Chondrocyte (in vitro differentiated cells): ENCODE data around the gene CDC14C. TPM values are rescaled to one million over a fixed set of nuclear protein-coding genes. Genes with fewer than 3 reads are reported as not detected.

Source experiments
- DNase-seq: peaks from one replicate; pipeline ENCODE4 v3.0.0; 2021; ENCODE audit warnings: mixed read lengths, low spot score
- H3K27ac Mint-ChIP-seq: one replicate; pipeline ENCODE4 v1.8.0; 2021; ENCODE audit warnings: mild to moderate bottlenecking, moderate library complexity, mixed read lengths; ENCODE audit not compliant: unreplicated experiment
- H3K27me3 Mint-ChIP-seq: 2 replicates; pipeline ENCODE4 v1.8.0; 2021; ENCODE audit warnings: low read depth, mixed read lengths
- H3K36me3 Mint-ChIP-seq: 2 replicates; pipeline ENCODE4 v1.8.0; 2021; ENCODE audit warnings: low read depth, mixed read lengths
- H3K4me1 Mint-ChIP-seq: 2 replicates; pipeline ENCODE4 v1.8.0; 2021; ENCODE audit warnings: low read depth, mild to moderate bottlenecking, mixed read lengths
- H3K4me3 Mint-ChIP-seq: one replicate; pipeline ENCODE4 v1.8.0; 2021; ENCODE audit warnings: mild to moderate bottlenecking, moderate library complexity, mixed read lengths; ENCODE audit not compliant: unreplicated experiment
- H3K9me3 Mint-ChIP-seq: 2 replicates; pipeline ENCODE4 v1.8.0; 2021; ENCODE audit warnings: low read depth, mixed read lengths
- total RNA-seq: library from RNA; stranded (reverse); gene quantifications from 3 replicates; pipeline ENCODE4 v1.2.1, GENCODE V29; 2021
- TF ChIP-seq, protein P1 (sequence below): fragments of 200-600 bp; sonication (generic); IDR thresholded peaks from 2 replicates; pipeline ENCODE4 v1.5.0; 2021; ENCODE audit warnings: antibody characterized with exemption, mild to moderate bottlenecking, moderate library complexity

CDC14C gene
- total RNA-seq, 1 donor from 2014 or later = not detected

DNA sequence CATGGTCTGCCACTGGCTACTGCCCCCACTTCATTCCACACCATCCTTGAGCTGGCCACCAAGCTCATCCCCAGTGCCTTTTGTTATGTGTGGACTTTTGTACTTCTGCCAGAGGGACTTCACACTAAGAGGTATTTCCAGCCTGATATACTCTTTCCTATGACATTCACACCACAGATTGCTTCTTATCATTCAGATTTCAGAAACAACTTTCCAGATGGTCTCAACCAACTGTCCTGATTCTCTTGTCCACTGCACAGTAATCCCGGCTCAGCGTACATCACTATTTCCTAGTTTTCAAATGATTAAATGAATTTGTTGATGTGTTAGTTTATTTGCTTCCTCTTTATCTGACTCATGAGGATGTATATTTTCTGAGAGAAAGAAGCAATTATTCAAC lies 7.1 kb downstream of the CDC14C start:
- Mint-ChIP-seq H3K27ac (no peak overlapping the region), H3K4me3 (no peak overlapping the region), H3K27me3 (no peaks in the 10 kb centered on the region), H3K36me3 (no peaks in the 10 kb centered on the region), H3K9me3 (no peaks in the 10 kb centered on the region), H3K4me1 (no peaks in the 10 kb centered on the region)
- no peak for DNase-seq
- TF ChIP-seq, protein P1, sequence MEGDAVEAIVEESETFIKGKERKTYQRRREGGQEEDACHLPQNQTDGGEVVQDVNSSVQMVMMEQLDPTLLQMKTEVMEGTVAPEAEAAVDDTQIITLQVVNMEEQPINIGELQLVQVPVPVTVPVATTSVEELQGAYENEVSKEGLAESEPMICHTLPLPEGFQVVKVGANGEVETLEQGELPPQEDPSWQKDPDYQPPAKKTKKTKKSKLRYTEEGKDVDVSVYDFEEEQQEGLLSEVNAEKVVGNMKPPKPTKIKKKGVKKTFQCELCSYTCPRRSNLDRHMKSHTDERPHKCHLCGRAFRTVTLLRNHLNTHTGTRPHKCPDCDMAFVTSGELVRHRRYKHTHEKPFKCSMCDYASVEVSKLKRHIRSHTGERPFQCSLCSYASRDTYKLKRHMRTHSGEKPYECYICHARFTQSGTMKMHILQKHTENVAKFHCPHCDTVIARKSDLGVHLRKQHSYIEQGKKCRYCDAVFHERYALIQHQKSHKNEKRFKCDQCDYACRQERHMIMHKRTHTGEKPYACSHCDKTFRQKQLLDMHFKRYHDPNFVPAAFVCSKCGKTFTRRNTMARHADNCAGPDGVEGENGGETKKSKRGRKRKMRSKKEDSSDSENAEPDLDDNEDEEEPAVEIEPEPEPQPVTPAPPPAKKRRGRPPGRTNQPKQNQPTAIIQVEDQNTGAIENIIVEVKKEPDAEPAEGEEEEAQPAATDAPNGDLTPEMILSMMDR = no peak

DNA sequence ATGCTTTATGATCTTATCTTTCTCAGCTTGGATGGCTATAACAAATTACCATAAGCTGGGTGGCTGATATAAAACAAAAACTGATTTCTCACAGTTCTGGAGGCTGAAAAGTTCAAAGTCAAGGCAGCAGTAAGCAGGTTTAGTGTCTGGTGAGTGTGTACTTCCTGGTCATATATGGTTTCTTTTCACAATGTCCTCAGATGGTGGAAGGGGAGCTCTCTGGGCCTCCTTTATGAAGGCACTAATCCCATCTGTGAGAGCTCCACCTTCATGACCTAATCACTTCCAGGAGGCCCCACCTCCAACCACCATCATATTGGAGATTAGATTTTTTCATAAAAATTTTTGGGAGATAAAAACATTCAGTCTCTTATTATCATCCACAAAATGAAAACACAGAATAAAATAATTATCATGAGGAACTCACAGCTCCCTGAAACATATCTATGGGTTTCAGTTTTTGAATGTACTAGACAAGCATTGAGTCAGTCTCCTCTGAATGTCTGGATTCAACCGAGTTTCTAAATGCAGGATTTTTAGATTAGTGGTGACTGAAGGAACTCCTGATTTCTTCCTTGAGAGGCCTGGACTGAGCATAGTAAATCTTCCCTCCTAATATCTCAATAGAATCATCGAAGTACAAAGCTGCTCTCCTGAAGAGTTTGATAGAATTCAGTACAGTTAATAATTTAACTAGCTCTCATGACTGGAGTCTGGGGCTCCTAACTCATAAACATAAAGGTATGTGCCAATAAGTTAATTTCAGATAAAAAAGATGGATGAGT lies 8.0 kb downstream of the CDC14C start:
- Mint-ChIP-seq H3K27ac (no peak overlapping the region), H3K27me3 (no peaks in the 10 kb centered on the region), H3K36me3 (no peaks in the 10 kb centered on the region), H3K4me3 (no peak overlapping the region), H3K4me1 (no peaks in the 10 kb centered on the region), H3K9me3 (no peaks in the 10 kb centered on the region)
- no peak for DNase-seq
- TF ChIP-seq, protein P1 = no peak

DNA sequence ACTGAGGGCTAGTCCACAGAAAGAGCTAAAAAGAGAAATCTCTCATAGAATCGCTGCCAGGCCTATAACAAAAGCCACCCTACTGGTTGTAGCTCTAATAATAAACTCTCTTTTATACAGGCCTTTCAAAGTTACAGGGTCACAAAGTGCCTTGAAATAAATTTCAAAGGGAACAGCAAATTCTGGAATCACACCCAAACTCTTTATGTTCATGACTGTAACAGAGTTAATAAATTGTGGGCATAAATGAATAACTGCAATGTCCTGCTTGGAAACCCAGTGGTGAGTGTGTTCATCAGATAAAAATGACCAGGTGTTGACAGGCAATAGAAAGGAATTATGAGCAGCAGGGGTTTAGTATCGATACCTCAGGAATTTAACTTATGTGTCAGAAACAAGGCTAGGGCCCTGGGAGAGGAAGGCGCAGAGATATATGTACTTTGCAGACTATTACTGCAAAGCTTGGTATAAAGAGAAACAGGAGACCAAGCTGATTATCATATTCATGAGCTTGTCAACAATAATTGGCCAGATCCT lies 9.3 kb downstream of the CDC14C start:
- Mint-ChIP-seq H3K4me3 (no peak overlapping the region), H3K36me3 (no peaks in the 10 kb centered on the region), H3K9me3 (no peaks in the 10 kb centered on the region), H3K27me3 (no peaks in the 10 kb centered on the region), H3K4me1 (no peaks in the 10 kb centered on the region), H3K27ac (no peak overlapping the region)
- TF ChIP-seq, protein P1 = no peak
- no peak for DNase-seq

DNA sequence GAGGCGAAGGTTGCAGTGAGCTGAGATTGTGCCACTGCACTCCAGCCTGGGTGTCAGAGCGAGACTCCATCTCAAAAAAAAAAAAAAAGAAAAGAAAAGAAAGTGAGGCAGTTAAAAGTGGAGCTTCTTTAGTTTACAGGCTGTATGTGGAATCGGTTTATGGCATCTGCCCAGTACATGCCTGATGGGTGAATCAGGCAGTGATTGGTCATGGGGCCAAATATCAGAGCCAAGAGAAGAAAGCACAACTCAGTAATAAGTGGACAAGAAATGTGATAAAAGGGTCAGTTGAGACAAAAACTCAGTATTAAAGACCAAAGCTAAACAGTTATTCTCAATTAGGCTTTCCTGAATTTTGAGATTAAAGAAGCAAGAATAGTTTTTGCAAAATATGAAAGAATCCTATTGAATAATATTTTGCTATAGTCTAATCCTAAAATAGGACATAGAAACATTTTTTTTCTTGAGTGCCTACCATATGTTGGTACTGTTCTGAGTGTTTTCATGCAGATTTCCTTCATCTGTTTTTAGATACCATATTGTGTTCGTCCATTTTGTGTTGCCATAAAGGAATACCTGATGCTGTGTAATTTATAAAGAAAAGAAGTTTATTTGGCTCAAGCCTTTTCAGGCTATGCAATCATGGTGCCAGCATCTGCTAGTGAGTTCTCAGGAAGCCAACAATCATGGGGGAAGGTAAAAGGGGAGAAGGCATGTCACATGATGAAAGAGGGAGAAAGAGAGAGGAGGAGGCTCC lies 14.4 kb downstream of the CDC14C start:
- H3K4me3 Mint-ChIP-seq = no peak overlapping the region
- no peaks in the 10 kb centered on the region for H3K27me3 Mint-ChIP-seq
- no peaks in the 10 kb centered on the region for H3K36me3 Mint-ChIP-seq
- TF ChIP-seq, protein P1 = no peak
- no peak for DNase-seq
- H3K9me3 Mint-ChIP-seq = no peaks in the 10 kb centered on the region
- no peak overlapping the region for H3K27ac Mint-ChIP-seq
- no peaks in the 10 kb centered on the region for H3K4me1 Mint-ChIP-seq

DNA sequence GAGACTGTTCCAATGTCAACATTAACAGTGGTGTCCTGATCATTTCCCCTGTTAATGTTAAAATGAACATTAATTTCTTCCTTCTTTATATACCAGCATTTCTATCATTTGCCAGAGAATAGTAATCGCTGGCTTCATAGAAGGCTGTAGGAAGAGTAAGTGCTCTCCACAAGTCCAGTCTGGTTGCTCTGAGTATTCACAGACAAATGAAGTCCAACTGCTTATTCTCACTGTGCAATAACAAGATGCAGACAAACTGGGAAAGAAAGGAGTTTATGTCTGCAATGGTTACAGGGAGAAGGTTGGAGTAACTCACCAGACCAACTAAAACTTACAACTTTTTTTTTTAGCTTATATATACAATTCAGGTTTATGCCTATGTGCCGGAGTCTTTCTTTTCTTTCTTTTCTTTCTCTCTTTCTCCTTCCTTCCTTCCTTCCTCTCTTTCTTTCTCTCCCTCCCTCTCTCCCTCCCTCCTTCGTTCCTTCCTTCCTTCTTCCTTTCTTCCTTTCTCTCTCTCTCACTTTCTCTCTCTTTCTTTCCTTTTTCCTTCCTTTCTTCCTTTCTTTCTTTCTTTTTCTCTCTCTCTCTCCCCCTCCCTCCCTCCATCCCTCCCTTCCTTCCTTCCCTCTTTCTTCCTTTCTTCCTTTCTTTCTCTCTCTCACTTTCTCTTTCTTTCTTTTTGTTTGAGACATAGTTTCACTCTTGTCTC lies 19.1 kb downstream of the CDC14C start:
- Mint-ChIP-seq H3K4me3 (no peak overlapping the region), H3K36me3 (no peaks in the 10 kb centered on the region)

More for the DNA sequence above, 19.1 kb downstream of the CDC14C start:
- no peaks in the 10 kb centered on the region for H3K27me3 Mint-ChIP-seq
- no peak overlapping the region for H3K27ac Mint-ChIP-seq
- TF ChIP-seq, protein P1 = no peak
- no peaks in the 10 kb centered on the region for H3K4me1 Mint-ChIP-seq
- peaks cover 16% of the 10 kb centered on the region for H3K9me3 Mint-ChIP-seq
- DNase-seq = no peak
